Kidney (tissue), 14 donors: ENCODE data around the gene ZNF584. TPM values are rescaled to one million over a fixed set of nuclear protein-coding genes. Genes with fewer than 3 reads are reported as not detected.

Source experiments
- DNase-seq, 5 donors: peaks; one replicate each; pipeline ENCODE4 v3.0.0-alpha.2; 2013 to 2020
- FAIRE-seq: peaks from 2 replicates; lab custom pipeline; 2012; peaks lifted over from hg19 to GRCh38; lab: Jason Lieb, UNC
- H3K27ac ChIP-seq, 2 donors: one replicate each; pipeline ENCODE4 v1.7.0; 2013; ENCODE audit warnings: low read depth in 2 of 2, low read length in 2 of 2, inconsistent platforms in 1 of 2
- H3K27me3 ChIP-seq: one replicate; pipeline ENCODE4 v1.7.1; 2013; ENCODE audit warnings: low read length, inconsistent platforms; ENCODE audit not compliant: control insufficient read depth, insufficient read depth
- H3K36me3 ChIP-seq, 3 donors: one replicate each; pipeline versions ENCODE4 v1.7.0 to v1.7.1; 2013; ENCODE audit warnings: low read length in 3 of 3, control low read depth in 1 of 3, inconsistent platforms in 1 of 3; ENCODE audit not compliant: insufficient read depth in 3 of 3, control insufficient read depth in 2 of 3
- H3K4me1 ChIP-seq, 3 donors: one replicate each; pipeline versions ENCODE4 v1.7.0 to v1.7.1; 2013; ENCODE audit warnings: low read length in 3 of 3, inconsistent platforms in 1 of 3, low read depth in 1 of 3; ENCODE audit not compliant: control insufficient read depth in 2 of 3, insufficient read depth in 2 of 3
- H3K4me3 ChIP-seq, 3 donors: one replicate each; pipeline versions ENCODE4 v1.7.0 to v1.8.1; 2013; ENCODE audit warnings: low read length in 3 of 3, control low read depth in 1 of 3, inconsistent platforms in 1 of 3
- H3K9ac ChIP-seq, 3 donors: one replicate each; pipeline versions ENCODE4 v1.7.0 to v1.7.1; 2013; ENCODE audit warnings: low read length in 3 of 3, control low read depth in 1 of 3, inconsistent platforms in 1 of 3
- H3K9me3 ChIP-seq, 3 donors: one replicate each; pipeline versions ENCODE4 v1.7.0 to v1.7.1; 2013; ENCODE audit warnings: low read length in 3 of 3, control low read depth in 1 of 3, inconsistent platforms in 1 of 3; ENCODE audit not compliant: control insufficient read depth in 2 of 3, insufficient read depth in 1 of 3
- intact Hi-C: fragments of 100-400 bp; cut with DNase I; formaldehyde crosslinking; loops from one replicate; pipeline ENCODE4 v1.11.1; 2022
- polyA plus RNA-seq: library from polyadenylated mRNA; stranded (reverse); fragments of 350-450 nt; fragmentation: Illumina TruSeq; extraction: RNeasy Lipid Tissue Mini Kit (QIAGEN cat#74804); gene quantifications from one replicate; pipeline ENCODE4 v1.2.3, GENCODE V29; 2014; ENCODE audit warnings: low read depth, low replicate concordance; ENCODE audit not compliant: insufficient read depth
- total RNA-seq: library from RNA; stranded (reverse); fragmentation: NEBNext Ultra II Directional; extraction: Animal tissue kit (Norgen Biotek cat#: 25700); gene quantifications from one replicate; pipeline ENCODE4 v1.2.1, GENCODE V29; 2021
- TF ChIP-seq, protein P1 (sequence below): IDR thresholded peaks from 3 replicates; pipeline ENCODE4 v1.5.1; 2012; ENCODE audit warnings: mild to moderate bottlenecking, moderate library complexity, borderline replicate concordance; ENCODE audit not compliant: insufficient read depth; ENCODE audit errors: extremely low read depth
- donor health status: control.
- donor health status: control.
- donor health status: control.
- donor health status: control.
- donor health status: control.
- donor health status: DM: yes; HTN: yes; CAD: no.
- donor health status: Normal renal cell carcinoma (clear cell type).

ZNF584 gene
- total and polyA plus RNA-seq, 2 donors from 2014 or later, result 6.2 to 13.0 TPM

- H3K4me1 ChIP-seq, result peaks cover under 1 to 29% (median 5%) of the 10 kb centered on the region in 3 donors
- no peaks in the 10 kb centered on the region for H3K9me3 ChIP-seq
- TF ChIP-seq, protein P1, sequence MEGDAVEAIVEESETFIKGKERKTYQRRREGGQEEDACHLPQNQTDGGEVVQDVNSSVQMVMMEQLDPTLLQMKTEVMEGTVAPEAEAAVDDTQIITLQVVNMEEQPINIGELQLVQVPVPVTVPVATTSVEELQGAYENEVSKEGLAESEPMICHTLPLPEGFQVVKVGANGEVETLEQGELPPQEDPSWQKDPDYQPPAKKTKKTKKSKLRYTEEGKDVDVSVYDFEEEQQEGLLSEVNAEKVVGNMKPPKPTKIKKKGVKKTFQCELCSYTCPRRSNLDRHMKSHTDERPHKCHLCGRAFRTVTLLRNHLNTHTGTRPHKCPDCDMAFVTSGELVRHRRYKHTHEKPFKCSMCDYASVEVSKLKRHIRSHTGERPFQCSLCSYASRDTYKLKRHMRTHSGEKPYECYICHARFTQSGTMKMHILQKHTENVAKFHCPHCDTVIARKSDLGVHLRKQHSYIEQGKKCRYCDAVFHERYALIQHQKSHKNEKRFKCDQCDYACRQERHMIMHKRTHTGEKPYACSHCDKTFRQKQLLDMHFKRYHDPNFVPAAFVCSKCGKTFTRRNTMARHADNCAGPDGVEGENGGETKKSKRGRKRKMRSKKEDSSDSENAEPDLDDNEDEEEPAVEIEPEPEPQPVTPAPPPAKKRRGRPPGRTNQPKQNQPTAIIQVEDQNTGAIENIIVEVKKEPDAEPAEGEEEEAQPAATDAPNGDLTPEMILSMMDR, result no peak
- intact Hi-C loops, result no loop called here
- no peaks in the 10 kb centered on the region for H3K27me3 ChIP-seq
- no peak overlapping the region for H3K9ac ChIP-seq
- DNase-seq (no peak), FAIRE-seq (no peak)
- H3K4me3 ChIP-seq, result no peak overlapping the region
- H3K27ac ChIP-seq, result no peak overlapping the region
- peaks cover 0 to under 1% (median under 1%) of the 10 kb centered on the region in 3 donors for H3K36me3 ChIP-seq
Observed at GRCh38 chr19:58382997-58383603, 25.3 kb upstream of the ZNF584 start.

- H3K9me3 ChIP-seq, result no peaks in the 10 kb centered on the region
- peak overlapping the region in 1 of 2 donors; percentile 97 for H3K27ac ChIP-seq
- H3K27me3 ChIP-seq, result no peaks in the 10 kb centered on the region
- TF ChIP-seq, protein P1, result no peak
- H3K36me3 ChIP-seq, result peaks cover 0 to 10% (median 2%) of the 10 kb centered on the region in 3 donors
- no peak for FAIRE-seq
- no peak for DNase-seq
- intact Hi-C loops, result no loop called here
- peaks cover 3 to 16% (median 7%) of the 10 kb centered on the region in 3 donors for H3K4me1 ChIP-seq
- peak overlapping the region in 1 of 3 donors; percentile 98 for H3K4me3 ChIP-seq
- H3K9ac ChIP-seq, result peak overlapping the region in 1 of 3 donors; percentile 80
Observed at GRCh38 chr19:58385313-58385890, 23.0 kb upstream of the ZNF584 start.

GRCh38 chr19:58385891-58386575, 22.4 kb upstream of the ZNF584 start:
- FAIRE-seq (no peak), DNase-seq (peak in 2 of 5 donors; percentile 7 to 60)
- Histone ChIP-seq H3K4me1 (peaks cover 3 to 16% (median 7%) of the 10 kb centered on the region in 3 donors), H3K27ac (peak overlapping the region; percentile 97), H3K27me3 (no peaks in the 10 kb centered on the region), H3K9me3 (no peaks in the 10 kb centered on the region), H3K36me3 (peaks cover 0 to 15% (median 2%) of the 10 kb centered on the region in 3 donors), H3K4me3 (peak overlapping the region; percentile 87 to 98 (median 88)), H3K9ac (peak overlapping the region; percentile 7 to 93 (median 80))
- intact Hi-C loops, result no loop called here
- TF ChIP-seq, protein P1, result no peak
